Tibial artery (tissue), 4 donors: ENCODE data around the gene COL10A1.

Experiments used
- DNase-seq, 2 donors: peaks; one replicate each; pipeline ENCODE4 v3.0.0-alpha.2; 2019
- H3K27ac ChIP-seq, 2 donors: fragments of 200-600 bp; sonication (generic) in 1 of 2; 1 replicate in 1 of 2; 2 replicates in 1 of 2; pipeline ENCODE4 v1.5.1; 2018 to 2019; ENCODE audit warnings: mild to moderate bottlenecking in 1 of 2
- H3K27me3 ChIP-seq, 2 donors: fragments of 200-600 bp; sonication (generic) in 1 of 2; one replicate each; pipeline versions ENCODE4 v1.5.1 to v1.6.0; 2016 to 2019
- H3K36me3 ChIP-seq, 3 donors: fragments of 200-600 bp; sonication (generic) in 2 of 3; one replicate each; pipeline ENCODE4 v1.5.1; 2016 to 2019; ENCODE audit warnings: mild to moderate bottlenecking in 2 of 3
- H3K4me1 ChIP-seq, 4 donors: fragments of 200-600 bp; sonication (generic) in 2 of 4; 1 replicate in 3 of 4; 2 replicates in 1 of 4; pipeline ENCODE4 v1.5.1; 2016 to 2019
- H3K4me3 ChIP-seq, 2 donors: fragments of 200-600 bp; sonication (generic) in 1 of 2; 1 replicate in 1 of 2; 2 replicates in 1 of 2; pipeline ENCODE4 v1.5.1; 2018 to 2019; ENCODE audit warnings: mild to moderate bottlenecking in 2 of 2
- H3K9me3 ChIP-seq, 3 donors: fragments of 200-600 bp; sonication (generic) in 1 of 3; one replicate each; pipeline ENCODE4 v1.5.1; 2016 to 2019
- CTCF ChIP-seq, 2 experiments: fragments of 200-600 bp in 1 of 2; fragments of 450-650 bp in 1 of 2; IDR thresholded peaks; one replicate each; pipeline ENCODE4 v1.5.1; 2017 to 2019; ENCODE audit warnings: antibody characterized with exemption in 2 of 2, mild to moderate bottlenecking in 1 of 2, moderate library complexity in 1 of 2
- intact Hi-C: fragments of 100-400 bp; cut with DNase I; formaldehyde crosslinking; loops from one replicate; pipeline ENCODE4 v1.15.0; 2023; ENCODE audit warnings: low total_unique reads

The COL10A1 gene

GRCh38 chr6:116126032-116126431, at the start of gene COL10A1:
COL10A1 (minus strand) TSS chr6:116126132; CDS start chr6:116125492, 640 bp downstream.
- Histone ChIP-seq H3K27me3 (no peaks in the 10 kb centered on the region), H3K9me3 (no peaks in the 10 kb centered on the region), H3K27ac (no peak within 1 kb of the TSS), H3K36me3 (peaks cover 3 to 8% (median 3%) of the 10 kb centered on the region in 3 donors), H3K4me1 (peaks cover 0 to 6% (median 0%) of the 10 kb centered on the region in 4 donors), H3K4me3 (no peak within 1 kb of the TSS)
- DNase-seq = no peak
- intact Hi-C loops = no loop called here
- no peak for TF ChIP-seq CTCF (IDR thresholded peaks at IDR 0.05)

DNA sequence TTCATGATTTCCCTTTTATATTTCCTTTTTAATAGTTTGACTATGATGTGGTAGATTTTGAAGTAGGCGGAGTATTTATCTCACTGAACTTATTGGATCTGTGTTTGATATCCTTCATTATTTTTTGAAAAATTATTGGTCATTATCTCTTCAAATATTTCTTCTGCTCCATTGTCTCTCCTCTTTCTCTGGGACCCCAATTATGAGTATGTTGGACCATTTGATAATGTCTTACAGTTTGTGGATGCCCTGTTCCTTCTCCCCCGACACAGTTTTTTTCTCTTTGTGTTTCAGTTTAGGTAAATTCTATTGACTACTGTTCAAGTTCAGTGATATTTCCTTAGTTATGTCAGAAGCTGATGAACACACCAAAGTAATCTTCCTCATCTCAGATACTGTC, 49.4 kb upstream of the COL10A1 start:
- Histone ChIP-seq H3K36me3 (peaks cover 0 to 16% (median 12%) of the 10 kb centered on the region in 3 donors), H3K4me1 (no peaks in the 10 kb centered on the region), H3K4me3 (no peak overlapping the region), H3K27ac (no peak overlapping the region), H3K9me3 (peaks cover 0 to 17% (median 0%) of the 10 kb centered on the region in 3 donors), H3K27me3 (no peaks in the 10 kb centered on the region)
- no peak for TF ChIP-seq CTCF (IDR thresholded peaks at IDR 0.05)
- intact Hi-C loops = no loop called here
- DNase-seq = no peak

DNA sequence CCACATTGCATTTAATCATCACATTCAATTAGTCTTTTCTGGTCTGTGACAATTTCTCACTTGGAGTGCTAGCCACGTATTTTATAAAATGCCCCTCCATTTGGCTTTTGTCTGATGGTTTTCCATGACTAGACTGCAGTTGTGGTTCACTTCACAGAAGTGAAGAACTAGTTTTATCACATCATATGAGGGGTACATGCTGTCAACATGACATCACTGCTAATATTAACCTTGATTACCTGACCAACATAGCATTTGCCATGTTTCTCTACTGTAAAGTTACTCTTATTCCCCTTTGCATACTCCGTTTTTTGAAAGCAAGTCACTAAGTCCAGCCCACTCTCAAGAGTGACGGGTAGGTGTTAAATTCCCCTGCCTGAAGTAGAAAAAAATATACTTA, 48.0 kb upstream of the COL10A1 start:
- H3K27ac ChIP-seq = no peak overlapping the region
- H3K27me3 ChIP-seq = no peaks in the 10 kb centered on the region
- peaks cover 0 to 16% (median 12%) of the 10 kb centered on the region in 3 donors for H3K36me3 ChIP-seq
- H3K4me3 ChIP-seq = no peak overlapping the region
- intact Hi-C loops = no loop called here
- H3K9me3 ChIP-seq = peaks cover 0 to 17% (median 0%) of the 10 kb centered on the region in 3 donors
- DNase-seq = no peak
- H3K4me1 ChIP-seq = no peaks in the 10 kb centered on the region
- no peak for TF ChIP-seq CTCF (IDR thresholded peaks at IDR 0.05)

DNA sequence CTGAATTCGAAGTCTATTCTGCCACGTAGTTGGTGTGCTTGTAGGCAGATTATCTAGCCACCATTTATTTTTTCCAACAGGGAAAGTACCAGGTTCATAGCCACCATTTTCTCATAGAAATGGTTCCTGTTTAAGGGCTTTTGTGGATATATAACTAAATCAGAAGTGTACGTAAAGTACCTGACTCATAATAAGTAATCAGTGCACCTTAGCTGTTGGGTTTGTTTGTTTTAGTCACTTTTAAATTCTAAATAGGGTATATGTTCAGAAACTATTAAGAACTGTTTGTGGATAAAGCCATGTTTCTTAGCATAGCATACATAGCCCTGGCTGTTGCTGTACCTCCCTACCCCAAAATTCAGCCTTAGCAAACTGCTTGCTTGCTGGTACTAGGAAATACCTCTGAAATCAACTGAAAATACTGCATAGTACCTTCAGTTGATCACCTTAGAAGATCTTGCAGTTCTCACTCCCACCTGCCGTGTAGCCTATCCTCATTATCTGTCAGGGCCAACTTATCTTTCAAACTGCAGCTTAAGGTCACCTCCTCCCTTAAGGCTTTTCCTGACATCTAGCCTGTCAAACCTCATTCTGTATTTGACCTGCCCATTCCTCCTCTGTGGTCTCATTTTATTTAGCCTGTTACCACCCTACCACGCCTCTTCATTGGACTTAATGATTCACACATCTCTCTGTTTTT, 44.6 kb upstream of the COL10A1 start:
- no peak for TF ChIP-seq CTCF (IDR thresholded peaks at IDR 0.05)
- Histone ChIP-seq H3K27ac (no peak overlapping the region), H3K4me1 (peaks cover 0 to 15% (median 0%) of the 10 kb centered on the region in 4 donors), H3K36me3 (peaks cover 0 to 15% (median 3%) of the 10 kb centered on the region in 3 donors), H3K9me3 (peaks cover 0 to 8% (median 0%) of the 10 kb centered on the region in 3 donors), H3K27me3 (no peaks in the 10 kb centered on the region), H3K4me3 (no peak overlapping the region)
- intact Hi-C loops = no loop called here
- DNase-seq = no peak

- Histone ChIP-seq H3K4me3 (no peak overlapping the region), H3K36me3 (peaks cover 0 to 10% (median 0%) of the 10 kb centered on the region in 3 donors), H3K27me3 (no peaks in the 10 kb centered on the region), H3K27ac (no peak overlapping the region), H3K4me1 (peaks cover 0 to 15% (median 0%) of the 10 kb centered on the region in 4 donors), H3K9me3 (peaks cover 0 to 2% (median 0%) of the 10 kb centered on the region in 3 donors)
- intact Hi-C loops = no loop called here
- no peak for TF ChIP-seq CTCF (IDR thresholded peaks at IDR 0.05)
- DNase-seq = no peak
Measured at GRCh38 chr6:116169880-116170279, 43.9 kb upstream of the COL10A1 start.
